HCT116 (cell line): ENCODE data around the gene PDHX. TPM values are rescaled to one million over a fixed set of nuclear protein-coding genes. Genes with fewer than 3 reads are reported as not detected.

Experiments used
- ATAC-seq: fragments of 200-7000 bp; cut with Tn5 transposase; 2 replicates; pipeline ENCODE4 v1.9.1; 2020; ENCODE audit warnings: mild to moderate bottlenecking, moderate library complexity
- BruUV-seq: library from RNA; stranded (reverse); fragments of 400-500 nt; replicated peaks from 2 replicates; lab custom pipeline; 2021; lab: Mats Ljungman, UMichigan
- CTCF ChIA-PET: fragments of 300-600 bp; sonication (Branson Sonifier 250); formaldehyde crosslinking; loops from one replicate; lab custom pipeline; 2021; ENCODE audit warnings: antibody characterized with exemption; lab: Charles Lee
- POLR2A ChIA-PET: fragments of 300-600, 350-600 bp; sonication (Branson Sonifier 250); formaldehyde crosslinking; loops from one replicate; lab custom pipeline; 2021; ENCODE audit warnings: antibody characterized with exemption; lab: Charles Lee
- RAD21 ChIA-PET, 2 experiments: fragments of 300-600 bp; sonication (Branson Sonifier 250); formaldehyde crosslinking; loops; one replicate each; lab custom pipeline; 2023; ENCODE audit warnings: low total read pairs in 2 of 2; ENCODE audit not compliant: uncharacterized antibody in 2 of 2, unreplicated experiment in 2 of 2, low non-redundant PET in 1 of 2; lab: Charles Lee
- DNase-seq: peaks from one replicate; pipeline ENCODE4 v3.0.0-alpha.2; 2010; ENCODE audit warnings: low read depth, low spot score
- H2AFZ ChIP-seq: fragments of 200-600 bp; shearing (Covaris generic), sonication (generic); 2 replicates; pipeline ENCODE4 v1.6.1; 2017; ENCODE audit warnings: low read depth, mixed run types, mixed read lengths, antibody characterized with exemption, low read length; ENCODE audit not compliant: poor library complexity, severe bottlenecking
- H3K27ac ChIP-seq: 2 replicates; pipeline ENCODE4 v1.5.1; 2012; ENCODE audit warnings: low read depth, low read length
- H3K27me3 ChIP-seq: fragments of 200-600 bp; sonication (generic); 2 replicates; pipeline ENCODE4 v1.6.1; 2016; ENCODE audit warnings: mixed run types, low read length, mixed read lengths; ENCODE audit not compliant: insufficient read depth
- H3K36me3 ChIP-seq, 2 experiments: fragments of 200-500 bp in 1 of 2; fragments of 200-600 bp in 1 of 2; sonication (Bioruptor generic) in 1 of 2; sonication (generic) in 1 of 2; 2 replicates each; pipeline versions ENCODE4 v1.5.1 to v1.6.1; 2014 to 2016; ENCODE audit warnings: low read length in 2 of 2, inconsistent platforms in 1 of 2, mixed read lengths in 1 of 2, mixed run types in 1 of 2; ENCODE audit not compliant: insufficient read depth in 2 of 2, control insufficient read depth in 1 of 2
- H3K4me1 ChIP-seq, 2 experiments: fragments of 200-600 bp in 1 of 2; sonication (generic) in 1 of 2; 2 replicates each; pipeline versions ENCODE4 v1.5.1 to v1.6.1; 2012 to 2017; ENCODE audit warnings: low read length in 2 of 2, inconsistent platforms in 1 of 2, mild to moderate bottlenecking in 1 of 2, mixed read lengths in 1 of 2, mixed run types in 1 of 2, moderate library complexity in 1 of 2; ENCODE audit not compliant: insufficient read depth in 2 of 2, control insufficient read depth in 1 of 2
- H3K4me2 ChIP-seq: fragments of 200-600 bp; sonication (generic); 2 replicates; pipeline ENCODE4 v1.6.1; 2017; ENCODE audit warnings: mixed run types, low read length, mixed read lengths
- H3K4me3 ChIP-seq, 2 experiments: fragments of 200-600 bp in 1 of 2; sonication (generic) in 1 of 2; replicated peaks in 1 of 2; 2 replicates each; pipeline ENCODE4 v1.5.1; 2011 to 2016; ENCODE audit warnings: low read length in 2 of 2, control low read depth in 1 of 2, low read depth in 1 of 2, mild to moderate bottlenecking in 1 of 2, mixed read lengths in 1 of 2, mixed run types in 1 of 2
- H3K79me2 ChIP-seq: fragments of 200-600 bp; sonication (generic); 2 replicates; pipeline ENCODE4 v1.6.1; 2017; ENCODE audit warnings: mild to moderate bottlenecking, mixed run types, low read length, moderate library complexity, mixed read lengths; ENCODE audit not compliant: insufficient read depth
- H3K9ac ChIP-seq: fragments of 200-600 bp; sonication (generic); 2 replicates; pipeline ENCODE4 v1.6.1; 2016; ENCODE audit warnings: low read length, mixed read lengths
- H3K9me2 ChIP-seq: fragments of 200-600 bp; sonication (generic), shearing (Covaris generic); 2 replicates; pipeline ENCODE4 v1.6.1; 2017; ENCODE audit warnings: mixed run types, mild to moderate bottlenecking, moderate library complexity; ENCODE audit not compliant: insufficient read depth
- H3K9me3 ChIP-seq, 2 experiments: fragments of 200-500 bp in 1 of 2; fragments of 200-600 bp in 1 of 2; sonication (Bioruptor generic) in 1 of 2; sonication (generic) in 1 of 2; 2 replicates each; pipeline ENCODE4 v1.6.1; 2014 to 2017; ENCODE audit warnings: low read length in 2 of 2, mixed read lengths in 2 of 2, inconsistent platforms in 1 of 2, low read depth in 1 of 2, mild to moderate bottlenecking in 1 of 2, mixed run types in 1 of 2, moderate library complexity in 1 of 2; ENCODE audit not compliant: control insufficient read depth in 1 of 2, insufficient read depth in 1 of 2
- H4K20me1 ChIP-seq: fragments of 200-600 bp; sonication (generic), shearing (Covaris generic); 2 replicates; pipeline ENCODE4 v1.6.1; 2017; ENCODE audit warnings: mixed run types, mild to moderate bottlenecking, moderate library complexity; ENCODE audit not compliant: insufficient read depth
- CBX3 ChIP-seq: IDR thresholded peaks from 2 replicates; pipeline ENCODE4 v1.6.1; 2012; ENCODE audit warnings: low read depth
- CEBPB ChIP-seq: IDR thresholded peaks from 2 replicates; pipeline ENCODE4 v1.6.1; 2012; ENCODE audit warnings: low read depth
- EGR1 ChIP-seq: IDR thresholded peaks from 2 replicates; pipeline ENCODE4 v1.6.1; 2012; ENCODE audit warnings: low read depth
- ELF1 ChIP-seq: IDR thresholded peaks from 2 replicates; pipeline ENCODE4 v1.6.1; 2012; ENCODE audit warnings: low read depth, borderline replicate concordance
- EZH2 ChIP-seq: fragments of 200-600 bp; sonication (generic); IDR thresholded peaks from 2 replicates; pipeline ENCODE4 v1.6.1; 2017; ENCODE audit warnings: antibody characterized with exemption, mixed run types
- EZH2phosphoT487 ChIP-seq: fragments of 200-600 bp; IDR thresholded peaks from 2 replicates; pipeline ENCODE4 v1.6.1; 2018; ENCODE audit warnings: antibody characterized with exemption, borderline replicate concordance
- JUND ChIP-seq: IDR thresholded peaks from 2 replicates; pipeline ENCODE4 v1.6.1; 2012
- POLR2A ChIP-seq: IDR thresholded peaks from 2 replicates; pipeline ENCODE4 v1.7.0; 2011; ENCODE audit warnings: borderline replicate concordance; ENCODE audit not compliant: insufficient read depth, insufficient read length; ENCODE audit errors: extremely low read depth
- POLR2AphosphoS5 ChIP-seq: IDR thresholded peaks from 2 replicates; pipeline ENCODE4 v1.6.1; 2011; ENCODE audit warnings: mild to moderate bottlenecking, low read depth, low read length, moderate library complexity
- SRF ChIP-seq: IDR thresholded peaks from 2 replicates; pipeline ENCODE4 v1.6.1; 2012; ENCODE audit warnings: low read depth
- YY1 ChIP-seq: IDR thresholded peaks from 2 replicates; pipeline ENCODE4 v1.6.1; 2011; ENCODE audit warnings: low read length, low read depth, moderate library complexity, mild to moderate bottlenecking; ENCODE audit not compliant: insufficient replicate concordance; ENCODE audit errors: extremely low read depth
- ZFX ChIP-seq: fragments of 450-650 bp; IDR thresholded peaks from 2 replicates; pipeline ENCODE4 v1.6.1; 2017
- ZNF274 ChIP-seq: fragments of 200-500 bp; sonication (Bioruptor generic); IDR thresholded peaks from 2 replicates; pipeline ENCODE4 v1.6.1; 2014; ENCODE audit warnings: mild to moderate bottlenecking, low read depth, low read length, inconsistent platforms
- intact Hi-C: fragments of 100-400 bp; cut with micrococcal nuclease; formaldehyde crosslinking; loops from 2 replicates; pipeline ENCODE4 v1.10.0; 2022
- total RNA-seq: library from RNA; stranded (reverse); gene quantifications from one replicate; pipeline ENCODE4 v1.2.1, GENCODE V29; 2021; ENCODE audit not compliant: unreplicated experiment
- TF ChIP-seq, protein P1 (sequence below): IDR thresholded peaks from 2 replicates; pipeline ENCODE4 v1.6.1; 2012
- TF ChIP-seq, protein P2 (sequence below): IDR thresholded peaks from 2 replicates; pipeline ENCODE4 v1.6.1; 2011; ENCODE audit warnings: mild to moderate bottlenecking, low read length, moderate library complexity; ENCODE audit not compliant: insufficient replicate concordance; ENCODE audit errors: extremely low read depth
- TF ChIP-seq, protein P3 (sequence below): IDR thresholded peaks from 2 replicates; pipeline ENCODE4 v1.6.1; 2012; ENCODE audit warnings: low read depth
- TF ChIP-seq, protein P4 (sequence below), 3 experiments: fragments of 200-600 bp in 1 of 3; sonication (generic) in 1 of 3; IDR thresholded peaks in 2 of 3; conservative IDR thresholded peaks in 1 of 3; 2 replicates each; pipeline ENCODE4 v1.5.1; 2012 to 2017; ENCODE audit warnings: low read depth in 2 of 3, low read length in 2 of 3, antibody characterized with exemption in 1 of 3, borderline replicate concordance in 1 of 3, control low read depth in 1 of 3, mild to moderate bottlenecking in 1 of 3, mixed read lengths in 1 of 3, mixed run types in 1 of 3, moderate library complexity in 1 of 3; ENCODE audit not compliant: insufficient read depth in 1 of 3

Gene PDHX
- total RNA-seq, 1 experiment from 2014 or later: 36.6 TPM

DNA sequence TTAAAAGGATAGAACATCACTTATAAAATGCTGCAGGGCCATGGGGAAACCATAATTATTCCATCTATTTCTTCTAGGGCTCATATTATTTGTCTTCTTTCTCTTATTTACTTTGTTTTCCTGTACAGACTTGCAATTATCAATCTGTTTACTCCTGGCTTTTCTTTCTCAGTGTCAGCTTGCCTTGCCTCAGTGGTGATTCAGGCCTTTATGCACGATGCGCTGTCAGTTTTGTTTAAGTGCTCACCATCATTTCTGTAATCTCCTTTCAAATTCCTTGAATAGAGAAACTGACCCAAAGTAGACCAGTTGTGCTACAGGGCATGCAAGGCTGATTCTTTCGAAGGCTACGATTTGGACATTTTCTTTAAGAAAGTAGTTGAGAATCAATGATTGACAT is 4.7 kb downstream of the PDHX start:
- DNase-seq (no peak), ATAC-seq (no peak)
- Histone ChIP-seq H3K4me3 (no peak overlapping the region), H3K79me2 (peaks cover 80% of the 10 kb centered on the region), H3K4me2 (no peak overlapping the region), H3K27ac (no peak overlapping the region), H3K27me3 (no peaks in the 10 kb centered on the region), H4K20me1 (no peaks in the 10 kb centered on the region), H3K9me2 (no peaks in the 10 kb centered on the region), H3K36me3 (peaks cover 3% of the 10 kb centered on the region in 2 experiments; a peak in 1 of 4 replicates), H2AFZ (no peak overlapping the region), H3K9me3 (no peaks in the 10 kb centered on the region), H3K4me1 (peaks cover 2 to 9% of the 10 kb centered on the region in 2 experiments; a peak in 3 of 4 replicates), H3K9ac (no peak overlapping the region)
- no peak for TF ChIP-seq EZH2phosphoT487
- TF ChIP-seq, protein P1, sequence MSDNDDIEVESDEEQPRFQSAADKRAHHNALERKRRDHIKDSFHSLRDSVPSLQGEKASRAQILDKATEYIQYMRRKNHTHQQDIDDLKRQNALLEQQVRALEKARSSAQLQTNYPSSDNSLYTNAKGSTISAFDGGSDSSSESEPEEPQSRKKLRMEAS: no peak
- no peak for TF ChIP-seq CBX3
- TF ChIP-seq, protein P2, sequence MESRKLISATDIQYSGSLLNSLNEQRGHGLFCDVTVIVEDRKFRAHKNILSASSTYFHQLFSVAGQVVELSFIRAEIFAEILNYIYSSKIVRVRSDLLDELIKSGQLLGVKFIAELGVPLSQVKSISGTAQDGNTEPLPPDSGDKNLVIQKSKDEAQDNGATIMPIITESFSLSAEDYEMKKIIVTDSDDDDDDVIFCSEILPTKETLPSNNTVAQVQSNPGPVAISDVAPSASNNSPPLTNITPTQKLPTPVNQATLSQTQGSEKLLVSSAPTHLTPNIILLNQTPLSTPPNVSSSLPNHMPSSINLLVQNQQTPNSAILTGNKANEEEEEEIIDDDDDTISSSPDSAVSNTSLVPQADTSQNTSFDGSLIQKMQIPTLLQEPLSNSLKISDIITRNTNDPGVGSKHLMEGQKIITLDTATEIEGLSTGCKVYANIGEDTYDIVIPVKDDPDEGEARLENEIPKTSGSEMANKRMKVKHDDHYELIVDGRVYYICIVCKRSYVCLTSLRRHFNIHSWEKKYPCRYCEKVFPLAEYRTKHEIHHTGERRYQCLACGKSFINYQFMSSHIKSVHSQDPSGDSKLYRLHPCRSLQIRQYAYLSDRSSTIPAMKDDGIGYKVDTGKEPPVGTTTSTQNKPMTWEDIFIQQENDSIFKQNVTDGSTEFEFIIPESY: no peak
- TF ChIP-seq, protein P3, sequence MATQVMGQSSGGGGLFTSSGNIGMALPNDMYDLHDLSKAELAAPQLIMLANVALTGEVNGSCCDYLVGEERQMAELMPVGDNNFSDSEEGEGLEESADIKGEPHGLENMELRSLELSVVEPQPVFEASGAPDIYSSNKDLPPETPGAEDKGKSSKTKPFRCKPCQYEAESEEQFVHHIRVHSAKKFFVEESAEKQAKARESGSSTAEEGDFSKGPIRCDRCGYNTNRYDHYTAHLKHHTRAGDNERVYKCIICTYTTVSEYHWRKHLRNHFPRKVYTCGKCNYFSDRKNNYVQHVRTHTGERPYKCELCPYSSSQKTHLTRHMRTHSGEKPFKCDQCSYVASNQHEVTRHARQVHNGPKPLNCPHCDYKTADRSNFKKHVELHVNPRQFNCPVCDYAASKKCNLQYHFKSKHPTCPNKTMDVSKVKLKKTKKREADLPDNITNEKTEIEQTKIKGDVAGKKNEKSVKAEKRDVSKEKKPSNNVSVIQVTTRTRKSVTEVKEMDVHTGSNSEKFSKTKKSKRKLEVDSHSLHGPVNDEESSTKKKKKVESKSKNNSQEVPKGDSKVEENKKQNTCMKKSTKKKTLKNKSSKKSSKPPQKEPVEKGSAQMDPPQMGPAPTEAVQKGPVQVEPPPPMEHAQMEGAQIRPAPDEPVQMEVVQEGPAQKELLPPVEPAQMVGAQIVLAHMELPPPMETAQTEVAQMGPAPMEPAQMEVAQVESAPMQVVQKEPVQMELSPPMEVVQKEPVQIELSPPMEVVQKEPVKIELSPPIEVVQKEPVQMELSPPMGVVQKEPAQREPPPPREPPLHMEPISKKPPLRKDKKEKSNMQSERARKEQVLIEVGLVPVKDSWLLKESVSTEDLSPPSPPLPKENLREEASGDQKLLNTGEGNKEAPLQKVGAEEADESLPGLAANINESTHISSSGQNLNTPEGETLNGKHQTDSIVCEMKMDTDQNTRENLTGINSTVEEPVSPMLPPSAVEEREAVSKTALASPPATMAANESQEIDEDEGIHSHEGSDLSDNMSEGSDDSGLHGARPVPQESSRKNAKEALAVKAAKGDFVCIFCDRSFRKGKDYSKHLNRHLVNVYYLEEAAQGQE: no peak
- no peak for TF ChIP-seq SRF
- no peak for TF ChIP-seq CEBPB
- TF ChIP-seq EZH2: no peak
- TF ChIP-seq EGR1: no peak
- TF ChIP-seq POLR2A: no peak
- TF ChIP-seq JUND: no peak
- no peak for TF ChIP-seq YY1
- TF ChIP-seq, protein P4, sequence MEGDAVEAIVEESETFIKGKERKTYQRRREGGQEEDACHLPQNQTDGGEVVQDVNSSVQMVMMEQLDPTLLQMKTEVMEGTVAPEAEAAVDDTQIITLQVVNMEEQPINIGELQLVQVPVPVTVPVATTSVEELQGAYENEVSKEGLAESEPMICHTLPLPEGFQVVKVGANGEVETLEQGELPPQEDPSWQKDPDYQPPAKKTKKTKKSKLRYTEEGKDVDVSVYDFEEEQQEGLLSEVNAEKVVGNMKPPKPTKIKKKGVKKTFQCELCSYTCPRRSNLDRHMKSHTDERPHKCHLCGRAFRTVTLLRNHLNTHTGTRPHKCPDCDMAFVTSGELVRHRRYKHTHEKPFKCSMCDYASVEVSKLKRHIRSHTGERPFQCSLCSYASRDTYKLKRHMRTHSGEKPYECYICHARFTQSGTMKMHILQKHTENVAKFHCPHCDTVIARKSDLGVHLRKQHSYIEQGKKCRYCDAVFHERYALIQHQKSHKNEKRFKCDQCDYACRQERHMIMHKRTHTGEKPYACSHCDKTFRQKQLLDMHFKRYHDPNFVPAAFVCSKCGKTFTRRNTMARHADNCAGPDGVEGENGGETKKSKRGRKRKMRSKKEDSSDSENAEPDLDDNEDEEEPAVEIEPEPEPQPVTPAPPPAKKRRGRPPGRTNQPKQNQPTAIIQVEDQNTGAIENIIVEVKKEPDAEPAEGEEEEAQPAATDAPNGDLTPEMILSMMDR (IDR thresholded peaks at IDR 0.05 in 2 of 3, conservative IDR thresholded peaks at IDR 0.05 in 1 of 3; ENCODE audit: borderline replicate concordance in 1 of 3, insufficient read depth in 1 of 3, low read depth in 2 of 3, low read length in 2 of 3): no peak
- TF ChIP-seq ELF1: no peak
- TF ChIP-seq ZNF274: no peak
- TF ChIP-seq ZFX: no peak
- TF ChIP-seq POLR2AphosphoS5: no peak
- ChIA-PET CTCF (no interaction called here), POLR2A (no interaction called here), RAD21 (no interaction called here)
- BruUV-seq: no TSS peak
- intact Hi-C loops: loop anchor here (10.0 kb wide), 1 partner anchor 244 kb away; no protein-coding TSS in a partner anchor
